ENCODE data around the gene THAP12. TPM values are rescaled to one million over a fixed set of nuclear protein-coding genes. Genes with fewer than 3 reads are reported as not detected.

The THAP12 gene
- total RNA-seq, 1 donor from 2014 or later, result 30.3 TPM

DNA sequence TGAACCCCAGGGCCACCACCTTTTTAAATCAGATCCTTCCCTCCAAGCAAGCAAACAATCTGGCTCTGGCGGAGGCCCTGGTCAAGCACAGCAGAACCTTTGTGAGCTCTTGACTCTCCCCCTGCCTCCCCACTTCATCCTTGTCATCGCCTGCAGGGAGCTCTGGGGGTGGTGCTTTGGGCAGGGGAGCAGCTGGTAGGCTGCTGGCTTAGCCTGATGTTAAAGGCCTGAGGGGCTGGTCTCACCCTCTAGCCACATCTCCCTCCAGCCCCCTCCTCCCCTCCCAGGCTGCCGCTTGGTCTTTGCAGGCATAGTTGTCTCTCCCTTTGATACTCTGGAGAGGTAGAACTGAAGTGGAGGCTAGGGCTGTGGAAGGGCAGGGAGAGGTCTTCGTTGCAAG lies 50.9 kb downstream of the THAP12 start:
- peaks cover 10% of the 10 kb centered on the region for H3K4me1 Mint-ChIP-seq (ENCODE audit: low read depth, unreplicated experiment)
- Histone ChIP-seq H3K4me2 (ENCODE audit: low read length) (no peak overlapping the region), H3K79me2 (ENCODE audit: insufficient read depth, low read length) (no peaks in the 10 kb centered on the region), H3K27me3 (ENCODE audit: insufficient read depth, low read length) (peaks cover 9% of the 10 kb centered on the region), H3K4me1 (ENCODE audit: insufficient read depth, low read length) (no peaks in the 10 kb centered on the region), H3K9me3 (ENCODE audit: insufficient read depth, low read depth, low read length) (peaks cover 8% of the 10 kb centered on the region), H3K9ac (ENCODE audit: low read length) (no peak overlapping the region), H3K4me3 (ENCODE audit: insufficient read depth, low read depth, low read length) (no peak overlapping the region), H4K20me1 (ENCODE audit: insufficient read depth, low read length) (no peaks in the 10 kb centered on the region), H3K27ac (ENCODE audit: low read depth, low read length) (no peak overlapping the region), H3K36me3 (ENCODE audit: insufficient read depth, low read length) (no peaks in the 10 kb centered on the region), H2AFZ (ENCODE audit: low read depth, low read length) (no peak overlapping the region)
- no peak overlapping the region for H3K27ac Mint-ChIP-seq (ENCODE audit: unreplicated experiment)
- peaks cover 2% of the 10 kb centered on the region for H3K36me3 Mint-ChIP-seq (ENCODE audit: low read depth, unreplicated experiment)
- FAIRE-seq (no peak), DNase-seq (ENCODE audit: low read depth) (no peak)
- H3K27me3 Mint-ChIP-seq (ENCODE audit: low read depth, unreplicated experiment), result peaks cover 7% of the 10 kb centered on the region
- peaks cover 10% of the 10 kb centered on the region for H3K9me3 Mint-ChIP-seq (ENCODE audit: unreplicated experiment)
- TF ChIP-seq, protein P1, sequence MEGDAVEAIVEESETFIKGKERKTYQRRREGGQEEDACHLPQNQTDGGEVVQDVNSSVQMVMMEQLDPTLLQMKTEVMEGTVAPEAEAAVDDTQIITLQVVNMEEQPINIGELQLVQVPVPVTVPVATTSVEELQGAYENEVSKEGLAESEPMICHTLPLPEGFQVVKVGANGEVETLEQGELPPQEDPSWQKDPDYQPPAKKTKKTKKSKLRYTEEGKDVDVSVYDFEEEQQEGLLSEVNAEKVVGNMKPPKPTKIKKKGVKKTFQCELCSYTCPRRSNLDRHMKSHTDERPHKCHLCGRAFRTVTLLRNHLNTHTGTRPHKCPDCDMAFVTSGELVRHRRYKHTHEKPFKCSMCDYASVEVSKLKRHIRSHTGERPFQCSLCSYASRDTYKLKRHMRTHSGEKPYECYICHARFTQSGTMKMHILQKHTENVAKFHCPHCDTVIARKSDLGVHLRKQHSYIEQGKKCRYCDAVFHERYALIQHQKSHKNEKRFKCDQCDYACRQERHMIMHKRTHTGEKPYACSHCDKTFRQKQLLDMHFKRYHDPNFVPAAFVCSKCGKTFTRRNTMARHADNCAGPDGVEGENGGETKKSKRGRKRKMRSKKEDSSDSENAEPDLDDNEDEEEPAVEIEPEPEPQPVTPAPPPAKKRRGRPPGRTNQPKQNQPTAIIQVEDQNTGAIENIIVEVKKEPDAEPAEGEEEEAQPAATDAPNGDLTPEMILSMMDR (IDR thresholded peaks at IDR 0.05; ENCODE audit: insufficient read depth, low read depth, low read length), result no peak
- no peak for TF ChIP-seq EZH2 (IDR thresholded peaks at IDR 0.05; ENCODE audit: insufficient read depth, low read length)
- no peak overlapping the region for H3K4me3 Mint-ChIP-seq (ENCODE audit: unreplicated experiment)

DNA sequence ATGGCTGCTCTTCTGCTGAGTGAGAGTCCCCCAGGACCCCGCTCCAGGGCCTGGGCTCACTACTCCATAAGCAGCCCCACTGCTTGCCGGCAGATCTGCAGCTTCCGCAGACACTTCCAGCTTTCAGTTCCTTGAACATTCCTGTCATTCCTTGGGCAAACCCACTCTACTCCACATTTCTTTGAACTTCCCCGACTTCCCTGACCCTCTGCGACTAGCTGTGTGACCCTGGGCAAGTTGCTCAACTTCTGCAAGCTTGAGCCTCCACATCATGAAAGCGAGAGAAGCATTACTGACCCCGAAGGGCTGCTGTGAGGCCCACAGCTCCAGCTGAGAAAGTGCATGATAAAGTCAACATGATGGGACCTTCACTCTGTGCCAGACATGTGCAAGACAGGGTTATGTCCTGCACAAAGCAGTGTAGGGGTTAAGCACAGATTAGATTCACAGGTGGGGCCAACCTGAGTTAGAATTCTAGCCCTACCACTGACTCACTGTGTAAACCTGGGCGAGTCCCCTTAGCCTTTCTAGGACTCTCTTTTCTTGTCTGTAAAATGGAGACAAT lies 51.8 kb downstream of the THAP12 start:
- Mint-ChIP-seq H3K27me3 (ENCODE audit: low read depth, unreplicated experiment) (peaks cover 6% of the 10 kb centered on the region), H3K36me3 (ENCODE audit: low read depth, unreplicated experiment) (peaks cover 2% of the 10 kb centered on the region), H3K27ac (ENCODE audit: unreplicated experiment) (peak overlapping the region; percentile 59), H3K9me3 (ENCODE audit: unreplicated experiment) (peaks cover 4% of the 10 kb centered on the region), H3K4me1 (ENCODE audit: low read depth, unreplicated experiment) (peaks cover 10% of the 10 kb centered on the region), H3K4me3 (ENCODE audit: unreplicated experiment) (peak overlapping the region; percentile 46)
- Histone ChIP-seq H3K4me2 (ENCODE audit: low read length) (peak overlapping the region; percentile 21), H4K20me1 (ENCODE audit: insufficient read depth, low read length) (no peaks in the 10 kb centered on the region), H3K27ac (ENCODE audit: low read depth, low read length) (no peak overlapping the region), H3K4me3 (ENCODE audit: insufficient read depth, low read depth, low read length) (no peak overlapping the region), H3K36me3 (ENCODE audit: insufficient read depth, low read length) (no peaks in the 10 kb centered on the region), H3K27me3 (ENCODE audit: insufficient read depth, low read length) (peaks cover 9% of the 10 kb centered on the region), H3K79me2 (ENCODE audit: insufficient read depth, low read length) (no peaks in the 10 kb centered on the region), H3K9ac (ENCODE audit: low read length) (no peak overlapping the region), H3K4me1 (ENCODE audit: insufficient read depth, low read length) (no peaks in the 10 kb centered on the region), H2AFZ (ENCODE audit: low read depth, low read length) (no peak overlapping the region), H3K9me3 (ENCODE audit: insufficient read depth, low read depth, low read length) (peaks cover 3% of the 10 kb centered on the region)
- FAIRE-seq (no peak), DNase-seq (ENCODE audit: low read depth) (peak; percentile 37)
- TF ChIP-seq EZH2 (IDR thresholded peaks at IDR 0.05; ENCODE audit: insufficient read depth, low read length), result no peak
- TF ChIP-seq, protein P1 (IDR thresholded peaks at IDR 0.05; ENCODE audit: insufficient read depth, low read depth, low read length), result no peak

DNA sequence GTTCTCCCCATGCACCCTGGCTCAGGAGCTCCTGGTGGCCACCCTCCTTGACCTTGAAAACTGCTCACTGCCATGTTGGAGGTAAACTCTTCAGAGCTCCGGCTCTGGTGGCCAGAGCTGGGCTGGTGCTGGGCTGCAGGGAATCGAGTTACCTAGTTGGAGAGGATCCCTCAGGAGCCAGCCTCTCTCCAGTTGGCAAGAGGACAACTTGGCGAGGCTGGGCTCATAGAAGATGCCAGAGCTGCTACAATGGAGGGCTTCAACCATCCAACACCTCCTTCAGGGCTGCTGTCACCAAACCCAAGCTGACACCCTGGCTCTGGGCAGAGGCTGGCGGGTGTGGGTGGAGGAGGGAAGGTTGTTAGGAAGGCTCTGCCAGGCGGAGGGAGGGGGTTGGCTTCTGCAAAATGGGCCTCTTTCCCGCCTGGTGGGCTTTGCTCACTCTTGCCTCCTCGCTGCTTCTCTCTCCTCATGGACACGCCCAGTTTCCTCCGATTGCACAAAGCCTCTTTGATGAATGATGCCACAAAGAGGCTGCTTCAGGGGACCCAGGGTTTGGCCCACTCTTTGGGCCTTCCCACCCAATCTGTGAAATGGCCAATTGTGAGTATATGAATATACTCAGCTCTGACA lies 53.1 kb downstream of the THAP12 start:
- no peak overlapping the region for H3K4me3 Mint-ChIP-seq (ENCODE audit: unreplicated experiment)
- no peaks in the 10 kb centered on the region for H4K20me1 ChIP-seq (ENCODE audit: insufficient read depth, low read length)
- TF ChIP-seq, protein P1 (IDR thresholded peaks at IDR 0.05; ENCODE audit: insufficient read depth, low read depth, low read length), result no peak
- TF ChIP-seq EZH2 (IDR thresholded peaks at IDR 0.05; ENCODE audit: insufficient read depth, low read length), result no peak
- no peak overlapping the region for H3K9ac ChIP-seq (ENCODE audit: low read length)
- no peak overlapping the region for H3K4me3 ChIP-seq (ENCODE audit: insufficient read depth, low read depth, low read length)
- no peaks in the 10 kb centered on the region for H3K9me3 ChIP-seq (ENCODE audit: insufficient read depth, low read depth, low read length)
- no peaks in the 10 kb centered on the region for H3K36me3 ChIP-seq (ENCODE audit: insufficient read depth, low read length)
- no peak for DNase-seq (ENCODE audit: low read depth)
- no peak overlapping the region for H3K4me2 ChIP-seq (ENCODE audit: low read length)
- H3K4me1 ChIP-seq (ENCODE audit: insufficient read depth, low read length), result no peaks in the 10 kb centered on the region
- H3K27me3 Mint-ChIP-seq (ENCODE audit: low read depth, unreplicated experiment), result peaks cover 18% of the 10 kb centered on the region
- no peak for FAIRE-seq
- H3K27ac Mint-ChIP-seq (ENCODE audit: unreplicated experiment), result no peak overlapping the region
- H2AFZ ChIP-seq (ENCODE audit: low read depth, low read length), result no peak overlapping the region
- peaks cover 11% of the 10 kb centered on the region for H3K27me3 ChIP-seq (ENCODE audit: insufficient read depth, low read length)
- no peaks in the 10 kb centered on the region for H3K9me3 Mint-ChIP-seq (ENCODE audit: unreplicated experiment)
- H3K79me2 ChIP-seq (ENCODE audit: insufficient read depth, low read length), result no peaks in the 10 kb centered on the region
- peaks cover 14% of the 10 kb centered on the region for H3K4me1 Mint-ChIP-seq (ENCODE audit: low read depth, unreplicated experiment)
- H3K36me3 Mint-ChIP-seq (ENCODE audit: low read depth, unreplicated experiment), result no peaks in the 10 kb centered on the region
- no peak overlapping the region for H3K27ac ChIP-seq (ENCODE audit: low read depth, low read length)

All from astrocyte (in vitro differentiated cells and primary cell).